Chondrocyte (in vitro differentiated cells): ENCODE measurements around the gene ZFPM1. TPM values are rescaled to one million over a fixed set of nuclear protein-coding genes. Genes with fewer than 3 reads are reported as not detected.

ENCODE experiments used
- DNase-seq: peaks from one replicate; pipeline ENCODE4 v3.0.0; 2021; ENCODE audit warnings: mixed read lengths, low spot score
- H3K27ac Mint-ChIP-seq: one replicate; pipeline ENCODE4 v1.8.0; 2021; ENCODE audit warnings: mild to moderate bottlenecking, moderate library complexity, mixed read lengths; ENCODE audit not compliant: unreplicated experiment
- H3K27me3 Mint-ChIP-seq: 2 replicates; pipeline ENCODE4 v1.8.0; 2021; ENCODE audit warnings: low read depth, mixed read lengths
- H3K36me3 Mint-ChIP-seq: 2 replicates; pipeline ENCODE4 v1.8.0; 2021; ENCODE audit warnings: low read depth, mixed read lengths
- H3K4me1 Mint-ChIP-seq: 2 replicates; pipeline ENCODE4 v1.8.0; 2021; ENCODE audit warnings: low read depth, mild to moderate bottlenecking, mixed read lengths
- H3K4me3 Mint-ChIP-seq: one replicate; pipeline ENCODE4 v1.8.0; 2021; ENCODE audit warnings: mild to moderate bottlenecking, moderate library complexity, mixed read lengths; ENCODE audit not compliant: unreplicated experiment
- H3K9me3 Mint-ChIP-seq: 2 replicates; pipeline ENCODE4 v1.8.0; 2021; ENCODE audit warnings: low read depth, mixed read lengths
- total RNA-seq: library from RNA; stranded (reverse); gene quantifications from 3 replicates; pipeline ENCODE4 v1.2.1, GENCODE V29; 2021
- TF ChIP-seq, protein P1 (sequence below): fragments of 200-600 bp; sonication (generic); IDR thresholded peaks from 2 replicates; pipeline ENCODE4 v1.5.0; 2021; ENCODE audit warnings: antibody characterized with exemption, mild to moderate bottlenecking, moderate library complexity

The ZFPM1 gene
- total RNA-seq, 1 donor from 2014 or later, result 7.6 TPM

DNA sequence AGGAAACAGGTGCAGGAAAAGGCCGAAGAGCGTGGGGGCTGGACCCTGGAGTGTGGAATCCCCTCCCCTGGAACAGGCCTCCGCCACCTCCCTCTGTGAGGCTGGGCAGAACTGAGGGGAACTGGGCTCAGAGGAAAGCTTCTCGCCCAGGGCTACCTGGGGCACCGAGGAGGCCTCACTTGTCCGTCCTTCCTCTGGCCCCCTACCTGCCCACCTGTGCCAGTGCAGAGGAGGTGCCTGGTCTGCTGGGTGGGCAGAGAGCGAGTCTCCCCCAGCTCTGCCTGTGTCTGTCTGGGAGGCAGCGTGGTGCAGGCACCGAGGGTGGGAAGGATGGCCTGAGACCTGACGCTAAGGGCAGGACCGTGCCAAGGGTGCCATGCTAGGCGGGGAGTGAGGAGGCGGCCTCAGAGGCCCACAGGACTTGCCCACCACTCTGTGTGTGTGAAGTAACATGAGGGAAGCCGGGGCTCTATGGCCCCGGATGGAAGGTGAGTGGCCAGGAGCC lies 42.2 kb downstream of the ZFPM1 start:
- no peak overlapping the region for H3K4me3 Mint-ChIP-seq
- no peaks in the 10 kb centered on the region for H3K9me3 Mint-ChIP-seq
- H3K27ac Mint-ChIP-seq, result no peak overlapping the region
- H3K36me3 Mint-ChIP-seq, result no peaks in the 10 kb centered on the region
- H3K4me1 Mint-ChIP-seq, result no peaks in the 10 kb centered on the region
- H3K27me3 Mint-ChIP-seq, result no peaks in the 10 kb centered on the region
- no peak for DNase-seq
- TF ChIP-seq, protein P1, sequence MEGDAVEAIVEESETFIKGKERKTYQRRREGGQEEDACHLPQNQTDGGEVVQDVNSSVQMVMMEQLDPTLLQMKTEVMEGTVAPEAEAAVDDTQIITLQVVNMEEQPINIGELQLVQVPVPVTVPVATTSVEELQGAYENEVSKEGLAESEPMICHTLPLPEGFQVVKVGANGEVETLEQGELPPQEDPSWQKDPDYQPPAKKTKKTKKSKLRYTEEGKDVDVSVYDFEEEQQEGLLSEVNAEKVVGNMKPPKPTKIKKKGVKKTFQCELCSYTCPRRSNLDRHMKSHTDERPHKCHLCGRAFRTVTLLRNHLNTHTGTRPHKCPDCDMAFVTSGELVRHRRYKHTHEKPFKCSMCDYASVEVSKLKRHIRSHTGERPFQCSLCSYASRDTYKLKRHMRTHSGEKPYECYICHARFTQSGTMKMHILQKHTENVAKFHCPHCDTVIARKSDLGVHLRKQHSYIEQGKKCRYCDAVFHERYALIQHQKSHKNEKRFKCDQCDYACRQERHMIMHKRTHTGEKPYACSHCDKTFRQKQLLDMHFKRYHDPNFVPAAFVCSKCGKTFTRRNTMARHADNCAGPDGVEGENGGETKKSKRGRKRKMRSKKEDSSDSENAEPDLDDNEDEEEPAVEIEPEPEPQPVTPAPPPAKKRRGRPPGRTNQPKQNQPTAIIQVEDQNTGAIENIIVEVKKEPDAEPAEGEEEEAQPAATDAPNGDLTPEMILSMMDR, result no peak

DNA sequence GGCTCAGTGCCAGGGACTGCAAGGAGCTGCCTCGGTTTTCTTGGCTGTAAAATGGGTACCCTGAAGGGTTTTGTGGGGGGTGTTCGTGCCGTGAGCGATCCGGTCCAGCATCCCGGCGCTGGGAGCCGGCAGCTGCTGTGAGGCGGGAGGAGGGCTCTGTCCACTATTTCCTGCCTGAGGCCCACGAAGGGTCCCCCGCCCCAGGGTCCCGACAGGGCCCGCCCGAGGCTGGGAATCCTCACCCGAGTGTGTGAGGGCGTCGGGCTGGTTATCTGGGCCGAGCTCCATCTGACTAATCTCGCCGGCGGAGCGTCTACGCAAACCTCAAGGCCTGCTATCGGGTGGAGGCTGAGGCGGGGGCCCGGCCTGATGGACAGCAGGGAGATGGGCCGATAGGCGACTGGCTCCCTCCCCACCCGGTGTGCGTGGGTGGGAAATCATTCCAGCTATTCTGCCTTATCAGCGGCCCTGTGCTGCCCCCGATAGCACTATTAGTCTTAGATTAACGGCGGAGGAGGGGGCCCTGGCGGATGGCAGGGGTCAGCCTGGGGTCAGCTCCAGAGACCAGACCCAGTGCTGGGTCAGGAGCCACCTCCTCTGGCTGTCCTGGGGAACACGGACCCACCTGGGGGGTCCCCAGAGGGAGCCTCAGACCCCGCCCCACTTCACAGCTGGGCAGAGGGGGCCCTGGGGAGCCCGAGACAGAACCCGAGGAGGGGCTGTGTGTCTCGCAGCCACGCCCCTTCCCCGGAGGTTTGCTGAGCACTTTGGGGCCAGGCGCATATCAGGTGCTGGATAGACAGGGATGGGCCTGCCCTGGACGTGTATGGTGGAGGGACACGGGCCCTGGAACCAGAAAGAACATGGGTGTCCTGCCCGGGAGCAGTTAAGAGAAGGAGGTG lies 44.7 kb downstream of the ZFPM1 start:
- no peaks in the 10 kb centered on the region for H3K36me3 Mint-ChIP-seq
- TF ChIP-seq, protein P1, result no peak
- no peaks in the 10 kb centered on the region for H3K9me3 Mint-ChIP-seq
- H3K27ac Mint-ChIP-seq, result no peak overlapping the region
- no peaks in the 10 kb centered on the region for H3K27me3 Mint-ChIP-seq
- H3K4me1 Mint-ChIP-seq, result no peaks in the 10 kb centered on the region
- no peak for DNase-seq
- H3K4me3 Mint-ChIP-seq, result no peak overlapping the region

DNA sequence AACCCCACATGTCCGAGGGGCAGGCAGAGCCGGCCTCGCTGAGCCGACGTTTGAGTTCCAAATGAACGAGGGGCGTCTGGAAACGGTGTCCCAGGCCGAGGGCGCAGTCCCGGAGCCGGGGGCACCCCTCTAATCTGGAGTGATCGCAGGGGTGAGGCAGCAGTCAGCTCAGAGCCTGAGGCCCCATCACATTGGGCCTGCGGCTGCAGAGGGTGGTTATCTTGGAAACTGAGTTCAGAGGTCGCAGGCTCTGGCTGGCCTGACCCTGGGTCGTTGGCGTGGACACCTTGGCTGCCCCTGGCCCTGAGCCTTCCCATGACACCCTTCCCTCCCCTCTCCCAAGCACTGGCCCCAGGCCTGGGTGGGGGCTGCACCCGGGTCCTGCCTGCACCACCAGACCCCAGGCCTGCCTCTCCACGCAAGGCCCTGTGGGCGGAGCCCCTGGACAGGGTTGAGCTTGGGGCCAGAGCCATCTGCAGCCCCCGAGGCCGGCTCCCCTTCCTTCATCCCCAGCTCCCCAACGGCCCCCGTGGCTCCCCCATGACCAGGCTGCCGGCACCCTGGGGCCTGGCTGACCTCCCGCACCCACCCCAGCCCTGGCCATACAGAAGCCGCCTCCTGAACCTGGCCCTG lies 45.6 kb downstream of the ZFPM1 start:
- DNase-seq, result no peak
- Mint-ChIP-seq H3K36me3 (no peaks in the 10 kb centered on the region), H3K27me3 (no peaks in the 10 kb centered on the region), H3K9me3 (no peaks in the 10 kb centered on the region), H3K27ac (no peak overlapping the region), H3K4me3 (no peak overlapping the region), H3K4me1 (no peaks in the 10 kb centered on the region)
- TF ChIP-seq, protein P1, result no peak

- H3K4me1 Mint-ChIP-seq, result no peaks in the 10 kb centered on the region
- H3K9me3 Mint-ChIP-seq, result no peaks in the 10 kb centered on the region
- no peak overlapping the region for H3K27ac Mint-ChIP-seq
- TF ChIP-seq, protein P1, result no peak
- no peaks in the 10 kb centered on the region for H3K27me3 Mint-ChIP-seq
- no peaks in the 10 kb centered on the region for H3K36me3 Mint-ChIP-seq
- no peak for DNase-seq
- no peak overlapping the region for H3K4me3 Mint-ChIP-seq
Measured at GRCh38 chr16:88499292-88499691, 46.2 kb downstream of the ZFPM1 start.

DNA sequence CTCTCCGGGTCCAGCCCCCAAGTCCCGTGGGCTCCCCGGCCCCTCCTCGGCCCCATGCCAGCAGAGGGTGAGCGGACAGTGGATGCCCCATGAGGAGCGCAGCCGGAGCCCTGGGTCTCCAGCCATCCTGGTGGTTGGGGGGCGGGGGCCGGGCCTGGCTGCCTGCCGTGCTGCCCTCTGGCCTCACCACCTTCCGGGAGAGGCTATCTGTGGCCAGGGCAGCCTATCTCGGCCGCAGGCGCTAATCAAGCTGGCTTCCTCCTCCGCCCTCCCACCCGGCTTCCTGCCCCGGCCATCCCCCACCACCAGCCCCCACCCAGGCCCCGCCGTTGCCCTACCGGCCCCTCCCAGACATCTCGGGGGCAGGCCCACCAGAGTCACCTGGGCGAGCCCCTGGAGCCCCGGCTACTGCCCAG lies 46.8 kb downstream of the ZFPM1 start:
- no peaks in the 10 kb centered on the region for H3K9me3 Mint-ChIP-seq
- no peak overlapping the region for H3K27ac Mint-ChIP-seq
- no peaks in the 10 kb centered on the region for H3K27me3 Mint-ChIP-seq
- no peaks in the 10 kb centered on the region for H3K4me1 Mint-ChIP-seq
- H3K36me3 Mint-ChIP-seq, result no peaks in the 10 kb centered on the region
- no peak for DNase-seq
- TF ChIP-seq, protein P1, result no peak
- no peak overlapping the region for H3K4me3 Mint-ChIP-seq
